GM12801 (cell line): Measurements from ENCODE around the gene POLR2C.

ENCODE experiments used
- CTCF ChIP-seq: IDR thresholded peaks from one replicate; pipeline ENCODE4 v1.5.1; 2011; ENCODE audit warnings: control low read depth; ENCODE audit not compliant: insufficient read length; ENCODE audit errors: extremely low read depth

Gene POLR2C

GRCh38 chr16:57477531-57478202, 15.2 kb downstream of the POLR2C start:
- TF ChIP-seq CTCF, result no peak

DNA sequence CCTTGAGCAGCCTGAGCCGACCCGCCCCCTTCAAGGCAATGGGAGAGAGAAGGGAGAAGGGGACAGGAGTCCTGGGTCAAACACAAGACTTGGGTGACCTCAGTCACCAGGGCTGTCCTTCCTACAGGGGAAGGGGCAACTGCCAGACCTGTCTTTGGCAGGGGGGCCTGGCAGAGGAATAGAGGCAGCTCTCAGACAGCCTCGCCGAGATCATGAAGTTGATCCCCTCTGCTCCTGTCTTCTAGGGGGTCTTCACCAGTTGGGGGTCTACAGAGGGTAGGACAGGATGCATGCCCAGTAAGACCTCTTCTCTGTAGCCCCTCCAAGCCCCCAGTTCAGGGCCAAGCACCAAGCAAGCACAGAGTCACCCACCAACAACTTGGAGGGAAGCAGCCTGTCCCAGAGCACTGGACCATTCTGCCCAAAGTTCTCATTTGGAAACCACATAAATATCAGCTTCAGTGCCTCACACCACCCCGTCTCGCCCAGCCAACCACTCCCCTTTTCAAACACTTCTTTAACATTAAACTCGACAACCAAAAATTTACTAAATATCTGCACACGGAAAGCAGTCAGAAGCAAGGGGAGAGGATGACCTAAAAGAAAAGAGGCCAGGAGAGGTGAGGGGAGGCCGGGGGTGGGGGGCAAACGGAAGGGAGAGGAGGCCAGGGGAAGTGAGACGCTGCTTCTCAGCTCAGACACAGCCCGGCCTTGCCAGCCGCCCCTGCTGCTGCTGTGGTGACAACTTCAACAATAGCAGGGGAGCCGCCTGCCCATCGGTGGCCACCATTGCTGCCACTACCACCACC, 16.1 kb downstream of the POLR2C start:
- TF ChIP-seq CTCF, result no peak

- TF ChIP-seq CTCF, result no peak
Observed at GRCh38 chr16:57479205-57479975, 16.9 kb downstream of the POLR2C start.

GRCh38 chr16:57479976-57480753, 17.7 kb downstream of the POLR2C start:
- TF ChIP-seq CTCF, result no peak

DNA sequence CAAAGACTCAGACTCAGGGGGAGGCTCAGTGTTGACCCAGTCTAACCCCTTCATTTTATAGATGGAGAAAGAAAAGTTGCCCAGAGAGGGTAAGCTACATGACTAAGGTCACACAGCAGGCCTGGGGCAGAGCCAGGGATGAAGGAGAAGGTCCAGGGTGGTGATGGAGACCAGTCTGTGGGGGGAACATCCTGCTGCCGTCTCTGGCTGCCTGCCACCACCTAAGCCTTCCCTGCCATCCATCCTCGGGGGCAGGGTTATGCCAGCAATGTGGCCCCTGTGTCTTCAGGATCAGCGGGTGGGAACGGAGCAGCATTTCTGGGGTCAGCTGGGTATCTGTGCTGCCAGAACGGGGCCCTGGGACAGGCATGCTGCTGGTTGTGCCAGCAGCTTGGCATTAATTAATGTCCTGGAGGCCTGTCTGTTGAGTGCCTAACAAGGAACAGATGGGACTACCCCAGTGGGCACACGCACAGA, 18.3 kb downstream of the POLR2C start:
- no peak for TF ChIP-seq CTCF

GRCh38 chr16:57481421-57481820, 18.9 kb downstream of the POLR2C start:
- no peak for TF ChIP-seq CTCF
